Neuronal stem cell (in vitro differentiated cells): ENCODE data around the gene OBP2A.
A peak's percentile ranks its signal among the peaks of the same experiment; 100 is the strongest.
"Not testable (repeated sequence)": the region's sequence is repeated elsewhere in the genome, so short reads cannot be mapped to it uniquely, and the experiment has no call there.

Source experiments
- DNase-seq: peaks from one replicate; pipeline ENCODE4 v3.0.0-alpha.2; 2013; ENCODE audit warnings: low spot score
- H2AFZ ChIP-seq: one replicate; pipeline ENCODE4 v1.6.1; 2013; ENCODE audit warnings: mild to moderate bottlenecking, low read length, inconsistent platforms
- H2AK5ac ChIP-seq: 2 replicates; pipeline ENCODE4 v1.6.1; 2013; ENCODE audit warnings: low read depth, mild to moderate bottlenecking, inconsistent platforms, low read length, moderate library complexity, mixed read lengths
- H2BK120ac ChIP-seq: 2 replicates; pipeline ENCODE4 v1.6.1; 2013; ENCODE audit warnings: low read depth, mild to moderate bottlenecking, inconsistent platforms, low read length, moderate library complexity, mixed read lengths
- H2BK12ac ChIP-seq: one replicate; pipeline ENCODE4 v1.6.1; 2013; ENCODE audit warnings: low read length, inconsistent platforms
- H2BK15ac ChIP-seq: 2 replicates; pipeline ENCODE4 v1.6.1; 2013; ENCODE audit warnings: mild to moderate bottlenecking, low read length, inconsistent platforms, mixed read lengths
- H2BK5ac ChIP-seq: one replicate; pipeline ENCODE4 v1.6.1; 2013; ENCODE audit warnings: inconsistent platforms, mild to moderate bottlenecking, low read length, moderate library complexity
- H3K14ac ChIP-seq: one replicate; pipeline ENCODE4 v1.6.1; 2013; ENCODE audit warnings: low read length, inconsistent platforms
- H3K18ac ChIP-seq: 2 replicates; pipeline ENCODE4 v1.6.1; 2013; ENCODE audit warnings: low read length, inconsistent platforms
- H3K23ac ChIP-seq: 2 replicates; pipeline ENCODE4 v1.6.1; 2013; ENCODE audit warnings: low read depth, mild to moderate bottlenecking, mixed read lengths, low read length, inconsistent platforms; ENCODE audit not compliant: poor library complexity
- H3K27ac ChIP-seq: replicated peaks from 3 replicates; pipeline ENCODE4 v1.5.1; 2013; ENCODE audit warnings: low read length, inconsistent platforms
- H3K27me3 ChIP-seq, 3 experiments: 2 replicates each; pipeline ENCODE4 v1.6.1; 2013; ENCODE audit warnings: low read length in 3 of 3, mild to moderate bottlenecking in 2 of 3, inconsistent platforms in 1 of 3, low read depth in 1 of 3, mixed read lengths in 1 of 3, moderate library complexity in 1 of 3; ENCODE audit not compliant: control insufficient read depth in 3 of 3, insufficient read depth in 3 of 3
- H3K36me3 ChIP-seq, 2 donors: replicated peaks in 1 of 2; 2 replicates each; pipeline ENCODE4 v1.6.1; 2013; ENCODE audit warnings: low read length in 2 of 2; ENCODE audit not compliant: control insufficient read depth in 2 of 2, insufficient read depth in 2 of 2
- H3K4ac ChIP-seq: 2 replicates; pipeline ENCODE4 v1.6.1; 2013; ENCODE audit warnings: inconsistent platforms, mild to moderate bottlenecking, low read length, moderate library complexity
- H3K4me1 ChIP-seq, 2 donors: 1 replicate in 1 of 2; 2 replicates in 1 of 2; pipeline ENCODE4 v1.6.1; 2013; ENCODE audit warnings: low read length in 2 of 2, low read depth in 1 of 2; ENCODE audit not compliant: control insufficient read depth in 2 of 2, insufficient read depth in 1 of 2
- H3K4me2 ChIP-seq: one replicate; pipeline ENCODE4 v1.6.1; 2013; ENCODE audit warnings: mild to moderate bottlenecking, low read length, inconsistent platforms; ENCODE audit not compliant: insufficient read depth, poor library complexity, severe bottlenecking
- H3K4me3 ChIP-seq, 2 donors: 2 replicates each; pipeline ENCODE4 v1.5.1; 2013; ENCODE audit warnings: low read length in 2 of 2, mild to moderate bottlenecking in 2 of 2, inconsistent platforms in 1 of 2, moderate library complexity in 1 of 2
- H3K79me1 ChIP-seq: one replicate; pipeline ENCODE4 v1.6.1; 2013; ENCODE audit warnings: low read depth, mild to moderate bottlenecking, inconsistent platforms, low read length, moderate library complexity
- H3K9ac ChIP-seq: one replicate; pipeline ENCODE4 v1.6.1; 2013; ENCODE audit warnings: mild to moderate bottlenecking, low read depth, low read length, inconsistent platforms; ENCODE audit not compliant: poor library complexity
- H3K9me3 ChIP-seq, 2 donors: replicated peaks in 1 of 2; 2 replicates each; pipeline versions ENCODE3 to v1.6.1; 2013; ENCODE audit warnings: low read length in 2 of 2, mild to moderate bottlenecking in 2 of 2, inconsistent platforms in 1 of 2, low read depth in 1 of 2, mixed read lengths in 1 of 2, moderate library complexity in 1 of 2; ENCODE audit not compliant: control insufficient read depth in 2 of 2, insufficient read depth in 1 of 2
- H4K8ac ChIP-seq: one replicate; pipeline ENCODE4 v1.6.1; 2013; ENCODE audit warnings: low read depth, mild to moderate bottlenecking, inconsistent platforms, low read length, moderate library complexity
- H4K91ac ChIP-seq: one replicate; pipeline ENCODE4 v1.6.1; 2013; ENCODE audit warnings: low read length, low read depth, mild to moderate bottlenecking, inconsistent platforms; ENCODE audit not compliant: poor library complexity
- WGBS, 2 donors: extraction: QIAGEN DNeasy Blood & Tissue Kit; methylation state at CpG; one replicate each; pipeline ENCODE4 v1.1.7; 2013; ENCODE audit warnings: missing lambda C conversion rate in 2 of 2, mixed read lengths in 1 of 2; ENCODE audit not compliant: insufficient read length in 2 of 2, insufficient replicate concordance in 1 of 2; ENCODE audit errors: extremely low coverage in 2 of 2; 5-methylcytosine and 5-hydroxymethylcytosine counted together

OBP2A gene

DNA sequence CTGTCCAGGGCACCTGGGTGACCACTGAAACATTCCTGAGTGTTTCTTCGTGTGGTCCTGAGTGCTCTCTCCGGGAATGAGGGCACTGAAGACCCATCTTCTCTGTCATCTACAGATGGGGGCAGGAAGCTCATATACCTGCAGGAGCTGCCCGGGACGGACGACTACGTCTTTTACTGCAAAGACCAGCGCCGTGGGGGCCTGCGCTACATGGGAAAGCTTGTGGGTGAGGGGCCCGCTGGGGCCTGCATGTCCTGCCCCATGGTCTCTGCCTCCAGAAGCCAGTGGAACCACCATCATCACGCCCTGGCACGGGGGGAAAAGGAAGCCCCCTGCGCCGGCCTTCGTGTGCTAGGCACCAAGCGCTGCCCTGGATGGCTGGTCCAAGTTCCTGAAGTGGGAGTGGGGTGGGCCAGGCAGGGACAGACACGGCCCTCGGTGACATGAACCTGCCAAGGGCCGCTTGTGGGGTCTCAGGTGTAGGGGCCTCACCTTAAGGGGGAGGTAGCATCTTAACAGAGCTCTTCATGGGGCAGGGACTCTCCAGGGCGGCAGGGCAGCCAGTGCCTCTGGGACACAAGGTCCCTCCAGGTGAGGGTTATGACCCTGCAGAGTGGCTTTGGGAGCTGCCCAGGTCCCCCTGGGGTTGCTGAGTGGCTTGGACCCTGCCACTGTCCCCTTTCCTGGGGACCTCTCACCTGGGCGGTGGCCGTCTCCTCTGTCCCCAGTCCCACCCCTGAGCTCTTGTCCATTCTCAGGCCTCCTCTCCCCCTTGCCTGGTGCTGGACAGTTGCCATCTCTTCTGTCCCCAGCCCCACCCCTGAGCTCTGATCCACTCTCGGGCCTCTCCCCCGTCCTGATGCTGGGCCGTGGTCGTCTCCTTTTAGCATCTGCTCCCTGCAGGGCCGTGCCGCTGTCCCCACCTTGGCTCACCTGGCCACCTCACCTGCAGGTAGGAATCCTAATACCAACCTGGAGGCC, 2.1 kb downstream of the OBP2A start:
- Histone ChIP-seq H2BK120ac (no peak overlapping the region), H2BK5ac (no peak overlapping the region), H3K36me3 (no peaks in the 10 kb centered on the region), H3K18ac (no peak overlapping the region), H2BK15ac (no peak overlapping the region), H3K4me2 (no peak overlapping the region), H3K27me3 (peaks cover 0 to 27% (median 0%) of the 10 kb centered on the region in 3 experiments), H3K23ac (peak overlapping the region; percentile 25), H2AFZ (no peak overlapping the region), H2AK5ac (no peak overlapping the region), H3K4ac (no peak overlapping the region), H3K79me1 (peaks cover 2% of the 10 kb centered on the region), H3K4me3 (no peak overlapping the region), H3K4me1 (no peaks in the 10 kb centered on the region), H3K27ac (no peak overlapping the region), H3K9ac (no peak overlapping the region), H3K14ac (peak overlapping the region; percentile 38), H4K91ac (no peak overlapping the region), H3K9me3 (peaks cover 0 to 2% of the 10 kb centered on the region in 2 donors), H2BK12ac (no peak overlapping the region), H4K8ac (no peak overlapping the region)
- no CpG with 5 or more reads among the region's 28 CpGs for WGBS, 2 donors
- DNase-seq: no peak

DNA sequence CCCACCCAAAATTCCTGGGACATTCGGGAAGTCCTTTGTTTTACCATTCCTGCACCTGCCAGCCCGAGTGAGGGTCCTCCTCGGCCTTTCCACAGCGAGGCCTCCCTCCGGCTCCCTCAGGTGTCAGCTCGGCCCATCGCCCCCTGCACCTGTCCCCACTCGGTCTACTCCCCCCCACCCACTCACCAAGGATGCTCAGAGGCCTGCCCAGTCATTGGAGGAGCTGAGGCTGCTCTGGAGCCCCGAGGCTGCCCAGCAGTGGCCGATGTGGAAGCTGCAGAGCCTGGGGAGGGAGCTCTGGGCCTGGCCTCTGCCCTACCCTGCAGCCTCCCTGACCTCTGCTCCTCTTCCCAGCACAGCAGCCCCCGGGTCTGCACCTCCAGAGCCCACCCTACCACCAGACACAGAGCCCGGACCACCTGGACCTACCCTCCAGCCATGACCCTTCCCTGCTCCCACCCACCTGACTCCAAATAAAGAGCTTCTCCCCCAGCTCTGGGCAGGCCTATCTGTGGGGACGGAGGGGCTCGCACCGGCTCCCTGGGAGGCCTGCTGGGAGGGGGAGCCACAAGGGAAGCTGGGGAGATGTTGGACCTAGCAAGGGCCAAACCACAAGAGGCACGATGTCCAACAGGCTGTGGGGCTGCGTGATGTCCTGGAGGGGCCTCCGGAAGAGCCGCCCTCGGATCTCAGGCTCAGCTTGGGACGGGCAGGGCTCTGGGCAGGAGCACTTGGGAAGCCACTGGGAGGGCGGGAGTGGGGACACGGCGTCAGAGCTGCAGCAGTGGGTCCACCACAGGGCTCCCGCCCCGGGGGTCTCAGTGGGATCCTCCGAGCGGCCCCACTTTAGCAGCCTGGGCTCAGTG, 3.8 kb downstream of the OBP2A start:
- not testable (repeated sequence) for H3K36me3 ChIP-seq, H2AK5ac ChIP-seq, H3K4me1 ChIP-seq, H4K8ac ChIP-seq, H3K79me1 ChIP-seq, H2AFZ ChIP-seq, DNase-seq, H3K4ac ChIP-seq, H3K23ac ChIP-seq, H3K4me3 ChIP-seq, H3K9me3 ChIP-seq, H3K9ac ChIP-seq, H3K4me2 ChIP-seq, H3K27ac ChIP-seq, H2BK120ac ChIP-seq, H2BK12ac ChIP-seq, H2BK5ac ChIP-seq, H4K91ac ChIP-seq
- Histone ChIP-seq H3K14ac (peak overlapping the region; percentile 75), H2BK15ac (peak overlapping the region; percentile 15), H3K18ac (peak overlapping the region; percentile 35), H3K27me3 (peaks cover 0 to 27% (median 0%) of the 10 kb centered on the region in 3 experiments)
- WGBS, 2 donors: no CpG with 5 or more reads among the region's 28 CpGs

DNA sequence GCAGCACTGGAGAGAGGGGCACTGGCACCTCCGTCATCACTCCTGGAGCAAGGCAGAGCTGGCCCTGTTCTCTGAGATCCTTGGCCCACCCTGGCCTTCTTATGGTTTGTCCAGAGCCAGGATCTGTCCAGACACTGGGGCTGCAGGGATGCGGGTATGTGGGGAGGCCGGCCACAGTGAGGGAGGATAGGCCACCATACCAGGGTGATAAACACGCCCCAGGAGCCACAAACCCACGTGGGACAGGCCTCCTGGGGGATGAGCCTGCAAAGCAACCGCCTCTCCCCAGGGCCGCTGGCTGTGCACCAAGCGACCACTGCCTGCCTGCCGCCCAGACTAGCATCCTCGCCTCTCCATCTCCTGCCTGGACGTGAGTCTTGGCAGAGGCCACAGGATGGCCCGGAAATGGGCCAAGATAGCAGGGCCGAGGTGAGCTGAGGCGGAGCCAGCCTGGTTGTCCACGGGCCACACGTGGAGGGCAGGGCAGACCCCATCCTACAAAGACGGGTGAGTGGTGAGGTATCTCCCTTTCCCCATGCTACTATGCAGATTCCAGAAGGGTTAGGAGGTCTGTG, 4.5 kb downstream of the OBP2A start:
- no peak overlapping the region for H3K18ac ChIP-seq
- no peaks in the 10 kb centered on the region for H3K9me3 ChIP-seq
- peaks cover 0 to 27% (median 0%) of the 10 kb centered on the region in 3 experiments for H3K27me3 ChIP-seq
- no peak for DNase-seq
- H2BK5ac ChIP-seq: no peak overlapping the region
- WGBS, 2 donors: no CpG with 5 or more reads among the region's 17 CpGs
- peaks cover 2% of the 10 kb centered on the region for H3K79me1 ChIP-seq
- no peak overlapping the region for H3K9ac ChIP-seq
- no peak overlapping the region for H2BK120ac ChIP-seq
- no peak overlapping the region for H3K4ac ChIP-seq
- H3K4me3 ChIP-seq: no peak overlapping the region
- no peak overlapping the region for H2BK12ac ChIP-seq
- peak overlapping the region; percentile 15 for H2BK15ac ChIP-seq
- H3K27ac ChIP-seq: no peak overlapping the region
- H3K4me1 ChIP-seq: no peaks in the 10 kb centered on the region
- peak overlapping the region; percentile 75 for H3K14ac ChIP-seq
- no peaks in the 10 kb centered on the region for H3K36me3 ChIP-seq
- H4K91ac ChIP-seq: no peak overlapping the region
- no peak overlapping the region for H3K4me2 ChIP-seq
- no peak overlapping the region for H2AFZ ChIP-seq
- no peak overlapping the region for H2AK5ac ChIP-seq
- H4K8ac ChIP-seq: no peak overlapping the region
- no peak overlapping the region for H3K23ac ChIP-seq
